GM18870 (cell line): ENCODE results near the gene PAPPA2.
"Not testable (repeated sequence)": the region's sequence is repeated elsewhere in the genome, so short reads cannot be mapped to it uniquely, and the experiment has no call there.

Experiments used
- ATAC-seq: cut with Tn5 transposase; IDR thresholded peaks from one replicate; pipeline ENCODE4 v1.9.1; 2021; ENCODE audit warnings: moderate library complexity; ENCODE audit not compliant: unreplicated experiment

PAPPA2 gene

DNA sequence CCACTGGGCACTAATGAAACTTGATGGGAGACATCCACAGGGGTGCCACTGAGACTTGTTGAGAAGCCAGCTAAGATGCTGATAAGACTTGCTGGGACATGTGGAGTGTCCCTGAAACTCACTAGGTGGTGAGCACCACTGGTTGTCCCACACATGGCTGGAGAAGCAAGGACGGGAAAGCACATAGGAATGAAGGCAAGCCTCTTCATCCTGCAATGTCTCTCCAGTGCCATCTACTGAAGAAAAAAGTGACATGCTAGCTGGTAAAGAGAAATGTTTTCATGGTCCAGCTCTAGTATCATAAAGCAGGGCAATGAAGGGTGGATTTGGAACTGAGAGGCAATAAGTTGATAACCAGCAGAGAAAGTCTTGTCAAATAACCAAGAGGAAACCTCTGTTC lies 283.0 kb downstream of the PAPPA2 start:
- ATAC-seq = no peak

DNA sequence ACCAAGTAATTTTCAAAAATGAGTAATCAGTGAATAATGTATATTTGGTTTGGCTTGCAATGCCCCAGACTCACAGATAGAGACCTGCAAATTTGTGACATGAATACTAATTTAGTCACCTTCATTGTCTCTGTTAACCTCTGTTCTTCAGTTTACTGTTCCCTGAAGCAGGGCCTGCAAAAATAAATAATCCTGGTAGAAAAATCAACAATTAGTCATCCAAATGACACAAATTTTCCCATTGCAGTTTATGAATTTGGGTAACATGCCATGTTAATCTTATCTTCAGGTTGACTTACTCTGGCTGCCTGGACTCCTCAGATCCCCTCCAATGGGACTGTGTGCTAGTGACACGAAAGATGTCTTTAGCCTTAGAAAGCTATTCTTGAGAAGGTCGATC lies 289.5 kb downstream of the PAPPA2 start:
- no peak for ATAC-seq

DNA sequence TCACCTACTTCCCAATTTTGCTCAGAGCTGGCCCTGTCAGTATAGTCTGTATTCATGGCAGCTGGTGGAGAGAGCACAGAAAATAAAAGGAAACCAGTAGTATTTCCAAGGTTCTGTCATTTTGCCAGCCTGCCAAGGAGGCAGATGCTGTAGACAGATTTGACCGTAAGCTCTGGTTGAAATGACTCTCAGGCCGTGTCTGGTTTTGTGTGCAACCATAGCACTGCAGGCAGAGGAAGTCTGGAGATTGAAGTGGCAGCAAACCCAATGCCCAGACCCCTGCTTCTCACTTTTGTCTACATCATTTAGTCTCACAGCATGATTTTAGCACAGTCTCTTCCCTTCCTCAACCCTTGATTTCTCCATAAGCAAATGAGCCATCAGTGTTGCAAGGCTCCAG lies 291.7 kb downstream of the PAPPA2 start:
- no peak for ATAC-seq

- ATAC-seq = not testable (repeated sequence)
These were observed 293.8 kb downstream of the PAPPA2 start for GRCh38 chr1:176756817-176757216.

GRCh38 chr1:176765608-176766007 lies 302.6 kb downstream of the PAPPA2 start:
- ATAC-seq = no peak

DNA sequence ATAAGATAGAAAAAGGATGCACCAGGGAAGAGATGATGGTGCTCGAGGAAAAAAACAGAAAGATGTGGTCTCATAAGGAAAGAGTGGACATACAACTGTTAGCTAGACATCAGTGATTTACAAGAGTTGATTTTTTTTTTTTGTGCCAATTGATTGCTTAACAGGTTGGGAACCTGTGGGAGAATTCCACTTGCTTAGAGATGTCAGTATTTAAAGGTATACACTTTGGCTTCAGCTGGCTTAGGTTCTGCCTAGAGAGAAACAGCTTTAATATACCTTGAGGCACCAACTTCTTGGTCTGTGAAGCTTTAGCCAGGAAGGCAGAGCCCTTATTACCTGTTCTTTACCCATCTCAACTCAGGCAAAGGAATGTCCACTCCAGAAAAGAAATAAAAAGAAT lies 303.8 kb downstream of the PAPPA2 start:
- no peak for ATAC-seq

DNA sequence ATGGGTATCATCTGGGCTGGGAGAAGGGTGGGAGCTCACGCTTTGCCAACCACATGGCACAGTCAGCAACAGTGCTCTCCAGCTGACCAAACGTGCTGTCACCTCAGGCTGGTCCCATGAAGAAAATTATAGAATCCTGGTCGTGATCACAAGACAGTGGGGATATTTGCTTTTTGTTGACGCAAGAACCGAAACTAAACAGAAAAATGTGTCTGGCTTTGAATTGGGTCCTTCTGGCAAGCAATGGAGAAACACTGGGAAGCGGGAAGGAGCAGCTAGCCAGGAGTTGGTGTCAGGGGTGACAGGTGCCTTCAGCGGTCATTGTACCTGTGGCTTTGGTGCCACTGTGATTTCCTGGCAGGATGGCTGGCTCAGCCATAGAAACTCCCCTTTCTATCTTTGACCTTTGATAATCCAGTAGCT lies 304.8 kb downstream of the PAPPA2 start:
- ATAC-seq = no peak

GRCh38 chr1:176768532-176768931 lies 305.6 kb downstream of the PAPPA2 start:
- no peak for ATAC-seq

DNA sequence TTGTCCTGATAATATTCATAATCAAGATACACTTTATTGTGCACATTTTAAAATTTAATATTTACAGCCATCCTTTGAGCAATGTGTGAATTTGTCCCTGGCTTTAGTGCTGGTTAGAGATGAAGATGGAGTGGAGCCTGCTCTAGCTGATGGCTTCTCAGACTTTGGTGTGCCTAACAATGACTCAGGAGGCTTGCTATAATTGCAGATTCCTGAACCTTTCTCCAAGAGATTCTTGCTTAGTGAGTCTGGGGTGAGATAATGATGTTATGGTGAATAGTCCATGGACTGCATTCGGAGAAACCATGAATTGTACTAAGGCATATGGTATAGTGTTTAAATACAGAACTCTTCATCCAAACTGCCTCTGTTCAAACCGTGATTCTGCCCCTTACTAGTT lies 307.1 kb downstream of the PAPPA2 start:
- ATAC-seq = no peak

DNA sequence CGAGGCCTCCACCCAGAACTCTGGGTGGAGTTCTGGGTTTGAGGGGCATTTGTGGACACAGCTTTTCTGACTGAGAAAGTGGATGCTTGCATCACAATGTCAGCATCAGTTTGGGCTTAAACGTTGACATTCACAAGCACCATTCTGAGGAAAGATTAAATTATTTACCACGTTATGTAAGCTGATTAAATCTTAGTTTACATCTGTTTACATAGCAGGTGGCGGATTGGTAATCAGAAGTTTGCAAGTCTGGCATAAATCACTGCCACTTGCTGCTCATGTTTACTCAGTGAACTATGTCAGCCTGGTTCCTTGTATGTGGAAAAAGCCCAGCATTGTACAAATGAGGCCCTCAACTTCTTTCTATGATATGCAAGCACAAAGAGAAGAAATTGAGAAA lies 310.1 kb downstream of the PAPPA2 start:
- ATAC-seq = no peak

GRCh38 chr1:176774224-176774623 lies 311.2 kb downstream of the PAPPA2 start:
- ATAC-seq = no peak

- no peak for ATAC-seq
These were observed 312.4 kb downstream of the PAPPA2 start for GRCh38 chr1:176775378-176775777.

DNA sequence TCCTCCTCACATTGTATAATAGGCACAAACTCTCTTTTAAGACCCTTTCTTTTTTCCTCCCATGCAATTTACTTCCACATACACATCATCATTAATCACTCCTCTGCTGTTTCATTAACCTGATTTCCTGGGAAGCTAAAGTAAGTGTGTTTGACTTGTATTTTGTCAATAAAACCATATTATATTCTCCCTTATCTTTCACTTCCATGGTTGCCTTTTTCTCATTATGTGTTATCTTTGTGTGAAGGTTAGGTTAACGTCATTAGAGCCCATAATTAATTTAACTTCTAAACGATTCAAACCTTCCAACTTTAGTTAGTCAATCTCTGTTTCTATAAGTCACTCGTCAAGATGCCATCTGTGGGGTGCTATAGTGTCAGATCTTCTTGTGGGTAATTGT lies 313.0 kb downstream of the PAPPA2 start:
- ATAC-seq = no peak

GRCh38 chr1:176778056-176778455 lies 315.1 kb downstream of the PAPPA2 start:
- no peak for ATAC-seq

- ATAC-seq = no peak
These were observed 317.0 kb downstream of the PAPPA2 start for GRCh38 chr1:176779992-176780328.

DNA sequence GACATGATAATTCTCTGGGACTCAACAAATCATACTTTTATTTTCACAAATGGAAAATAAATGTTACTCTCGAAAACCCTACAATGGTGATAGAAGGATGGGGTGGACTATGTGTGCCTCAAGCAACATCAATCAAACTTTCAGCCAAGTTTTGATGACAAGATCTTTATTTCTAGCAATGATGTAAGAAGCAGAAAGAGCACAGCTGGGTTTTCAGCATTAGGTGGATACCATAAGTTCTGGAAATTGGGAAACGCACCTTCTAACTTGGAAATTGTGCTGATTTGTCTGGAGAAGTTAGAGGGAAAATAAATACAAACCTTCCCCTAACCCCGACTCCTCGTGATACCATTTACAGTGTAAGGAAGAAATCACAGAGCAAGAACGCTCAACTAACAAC lies 320.3 kb downstream of the PAPPA2 start:
- ATAC-seq = no peak

DNA sequence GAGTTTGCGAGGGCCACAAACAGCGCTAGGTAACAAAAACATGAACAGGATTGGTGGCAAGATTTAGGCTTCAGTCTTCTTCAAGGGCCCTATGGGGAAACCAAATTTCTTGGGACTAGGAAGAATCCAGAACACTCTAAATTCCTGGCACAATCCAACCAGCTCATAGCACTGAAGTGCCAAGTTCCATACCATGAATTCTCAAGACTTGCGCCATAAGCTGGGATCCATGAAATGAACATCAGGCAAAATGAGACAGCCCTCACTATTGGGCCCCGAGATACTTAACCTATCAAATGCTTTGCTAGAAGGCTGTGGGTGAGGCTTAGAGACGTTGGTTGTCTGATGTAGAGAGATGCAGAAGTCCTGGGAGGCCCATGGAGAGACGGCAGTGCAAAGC lies 322.1 kb downstream of the PAPPA2 start:
- ATAC-seq = no peak

GRCh38 chr1:176785791-176786190 lies 322.8 kb downstream of the PAPPA2 start:
- no peak for ATAC-seq

- no peak for ATAC-seq
These were observed 323.3 kb downstream of the PAPPA2 start for GRCh38 chr1:176786274-176786673.

DNA sequence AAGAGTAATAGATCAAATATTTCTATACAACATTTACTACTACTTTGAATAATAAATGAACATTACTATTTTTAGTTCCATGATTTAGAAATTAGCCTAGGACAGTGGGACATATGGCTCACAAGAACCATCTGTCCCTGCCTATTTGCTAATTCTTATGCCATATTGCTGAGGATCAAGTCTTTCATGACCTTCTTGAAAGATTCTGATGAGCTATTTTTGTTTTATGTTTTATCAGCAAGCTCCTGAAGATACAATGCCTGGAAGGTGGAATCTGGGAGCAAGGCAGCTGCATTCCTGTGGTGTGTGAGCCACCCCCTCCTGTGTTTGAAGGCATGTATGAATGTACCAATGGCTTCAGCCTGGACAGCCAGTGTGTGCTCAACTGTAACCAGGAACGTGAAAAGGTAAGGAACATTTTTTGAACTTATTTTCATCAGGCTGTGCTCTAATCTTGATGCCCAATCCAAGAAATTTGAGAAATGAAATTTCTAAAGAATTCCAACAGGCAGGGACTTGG lies 326.7 kb downstream of the PAPPA2 start:
- ATAC-seq = no peak

GRCh38 chr1:176790786-176791185 lies 327.8 kb downstream of the PAPPA2 start:
- no peak for ATAC-seq

DNA sequence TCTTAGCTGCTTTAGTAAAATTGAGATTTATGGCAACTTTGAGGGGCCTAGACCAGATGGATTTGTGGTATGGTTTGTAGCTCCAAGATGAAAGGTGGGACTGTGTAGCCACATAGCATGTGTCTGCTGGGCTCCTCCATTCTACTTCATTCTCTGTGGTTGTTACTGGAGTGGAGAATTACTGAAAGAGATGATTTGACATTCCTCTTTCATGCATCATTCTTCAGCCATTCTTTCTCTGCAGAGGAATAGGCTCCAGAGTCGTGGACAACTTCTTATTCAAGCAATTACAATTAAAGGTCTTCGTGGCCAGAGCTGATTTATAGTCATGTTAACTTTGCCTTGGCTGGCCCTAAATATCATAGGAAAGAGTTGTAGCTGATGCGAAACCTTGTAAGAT lies 328.9 kb downstream of the PAPPA2 start:
- ATAC-seq = no peak

GRCh38 chr1:176794897-176795508 lies 332.0 kb downstream of the PAPPA2 start:
- no peak for ATAC-seq
